ENCODE results near the gene CD84. TPM values are rescaled to one million over a fixed set of nuclear protein-coding genes. Genes with fewer than 3 reads are reported as not detected.
"Not testable (repeated sequence)": the region's sequence is repeated elsewhere in the genome, so short reads cannot be mapped to it uniquely, and the experiment has no call there.

CD84 gene
- total RNA-seq, 3 donors from 2014 or later: 3.8 to 7.3 (median 6.6) TPM

DNA sequence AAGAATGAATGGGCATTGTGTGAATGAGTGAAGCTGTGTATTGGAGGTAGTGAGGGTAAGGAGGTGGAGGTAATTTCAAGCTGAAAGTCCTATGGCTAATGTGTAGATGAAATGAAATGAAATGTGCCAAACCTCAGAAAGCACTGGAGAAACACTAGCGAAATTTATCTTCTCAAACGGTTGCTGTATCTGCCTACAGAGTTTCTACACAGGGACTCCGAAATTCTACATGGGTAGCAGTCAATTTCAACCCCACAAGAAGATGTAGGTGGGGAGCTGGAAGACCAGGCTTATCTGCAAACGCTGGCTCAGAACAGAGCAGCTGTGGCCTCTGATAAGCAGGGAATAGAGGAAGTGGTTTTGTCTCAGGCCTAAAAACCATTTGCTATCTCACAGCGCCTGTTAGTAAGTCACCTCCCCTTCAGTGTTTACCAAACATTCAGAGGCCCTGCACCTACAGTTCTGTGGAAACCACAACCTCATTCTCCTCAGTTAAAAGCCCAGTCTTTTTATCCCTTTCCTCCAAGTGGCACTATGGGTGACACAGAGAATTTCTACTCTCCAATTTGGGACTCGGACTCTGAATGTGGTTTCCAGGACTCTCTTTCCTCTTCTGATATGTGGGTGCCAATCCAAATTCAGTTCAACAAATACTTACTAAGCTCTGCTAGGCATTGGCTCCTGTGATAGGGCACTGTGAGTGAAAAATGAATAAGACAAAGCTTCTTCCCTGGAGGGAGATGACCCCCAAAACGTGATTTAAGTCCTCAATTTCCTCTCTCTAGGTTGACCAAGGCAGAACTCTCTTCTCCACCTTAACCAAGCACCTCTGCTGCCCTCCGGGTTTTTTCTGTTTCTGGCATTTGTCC lies 39.1 kb downstream of the CD84 start:
- peaks cover 2% of the 10 kb centered on the region for H3K9me3 ChIP-seq
- DNase-seq: peak in 2 of 3 donors; percentile 58 to 74
- intact Hi-C loops (cut with DNase I, micrococcal nuclease): no loop called here
- no peak overlapping the region for H3K4me3 ChIP-seq
- H3K36me3 ChIP-seq (ENCODE audit: low read depth): no peaks in the 10 kb centered on the region
- peak; percentile 87 for ATAC-seq
- TF ChIP-seq, protein P1, sequence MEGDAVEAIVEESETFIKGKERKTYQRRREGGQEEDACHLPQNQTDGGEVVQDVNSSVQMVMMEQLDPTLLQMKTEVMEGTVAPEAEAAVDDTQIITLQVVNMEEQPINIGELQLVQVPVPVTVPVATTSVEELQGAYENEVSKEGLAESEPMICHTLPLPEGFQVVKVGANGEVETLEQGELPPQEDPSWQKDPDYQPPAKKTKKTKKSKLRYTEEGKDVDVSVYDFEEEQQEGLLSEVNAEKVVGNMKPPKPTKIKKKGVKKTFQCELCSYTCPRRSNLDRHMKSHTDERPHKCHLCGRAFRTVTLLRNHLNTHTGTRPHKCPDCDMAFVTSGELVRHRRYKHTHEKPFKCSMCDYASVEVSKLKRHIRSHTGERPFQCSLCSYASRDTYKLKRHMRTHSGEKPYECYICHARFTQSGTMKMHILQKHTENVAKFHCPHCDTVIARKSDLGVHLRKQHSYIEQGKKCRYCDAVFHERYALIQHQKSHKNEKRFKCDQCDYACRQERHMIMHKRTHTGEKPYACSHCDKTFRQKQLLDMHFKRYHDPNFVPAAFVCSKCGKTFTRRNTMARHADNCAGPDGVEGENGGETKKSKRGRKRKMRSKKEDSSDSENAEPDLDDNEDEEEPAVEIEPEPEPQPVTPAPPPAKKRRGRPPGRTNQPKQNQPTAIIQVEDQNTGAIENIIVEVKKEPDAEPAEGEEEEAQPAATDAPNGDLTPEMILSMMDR (IDR thresholded peaks at IDR 0.05): no peak
- peaks cover 40% of the 10 kb centered on the region for H3K4me1 ChIP-seq (ENCODE audit: low read depth)

DNA sequence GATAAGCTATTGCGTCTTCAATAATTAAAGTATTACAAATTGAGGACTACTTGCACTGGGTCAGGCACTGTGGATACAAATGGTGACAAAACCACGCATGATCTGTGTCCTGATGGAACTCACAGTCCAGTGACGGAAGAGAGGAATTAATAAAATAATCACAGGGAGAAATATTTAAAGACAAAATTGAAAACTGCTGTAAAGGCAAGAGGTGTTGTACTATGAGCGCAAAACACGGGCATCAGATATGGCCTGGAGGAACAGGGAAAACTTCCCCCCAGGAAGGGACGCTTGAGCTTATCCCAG lies 39.7 kb downstream of the CD84 start:
- Histone ChIP-seq H3K4me1 (ENCODE audit: low read depth) (peaks cover 40% of the 10 kb centered on the region), H3K4me3 (no peak overlapping the region), H3K36me3 (ENCODE audit: low read depth) (no peaks in the 10 kb centered on the region), H3K9me3 (peaks cover 8% of the 10 kb centered on the region)
- ATAC-seq: no peak
- DNase-seq: no peak
- TF ChIP-seq, protein P1 (IDR thresholded peaks at IDR 0.05): no peak
- intact Hi-C loops (cut with DNase I, micrococcal nuclease): no loop called here

DNA sequence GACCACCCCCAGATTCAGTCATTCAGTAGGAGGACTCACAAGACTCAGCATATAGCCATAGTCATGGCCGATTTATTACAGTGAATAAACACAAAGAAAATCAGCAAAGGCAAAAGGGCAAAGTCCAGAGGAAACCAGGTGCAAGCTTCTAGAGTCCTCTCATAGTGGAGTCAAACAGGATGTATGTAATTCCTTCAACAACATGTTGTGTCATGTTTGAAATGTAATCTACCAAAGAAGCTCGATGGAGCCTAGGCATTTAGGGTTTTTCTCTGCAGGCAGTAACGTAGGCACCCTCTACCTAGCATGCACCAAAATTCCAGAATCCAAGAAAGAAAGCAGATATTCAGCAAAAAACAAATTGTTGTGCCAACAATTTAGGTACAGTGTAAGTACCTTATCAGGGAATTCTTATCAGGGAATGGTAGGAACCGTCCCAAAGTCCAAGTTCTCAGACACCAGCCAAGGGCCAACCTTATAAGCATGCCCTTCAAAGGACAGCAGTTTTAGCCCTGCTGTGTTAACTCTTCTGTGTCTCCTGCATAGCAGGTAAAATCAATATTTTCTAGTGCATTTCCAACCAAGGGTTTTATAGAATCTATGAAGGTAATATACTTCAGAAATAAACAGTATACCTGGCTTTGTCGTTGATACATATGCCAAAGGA lies 40.2 kb downstream of the CD84 start:
- ATAC-seq: peak; percentile 87
- H3K4me1 ChIP-seq (ENCODE audit: low read depth): peaks cover 40% of the 10 kb centered on the region

DNA sequence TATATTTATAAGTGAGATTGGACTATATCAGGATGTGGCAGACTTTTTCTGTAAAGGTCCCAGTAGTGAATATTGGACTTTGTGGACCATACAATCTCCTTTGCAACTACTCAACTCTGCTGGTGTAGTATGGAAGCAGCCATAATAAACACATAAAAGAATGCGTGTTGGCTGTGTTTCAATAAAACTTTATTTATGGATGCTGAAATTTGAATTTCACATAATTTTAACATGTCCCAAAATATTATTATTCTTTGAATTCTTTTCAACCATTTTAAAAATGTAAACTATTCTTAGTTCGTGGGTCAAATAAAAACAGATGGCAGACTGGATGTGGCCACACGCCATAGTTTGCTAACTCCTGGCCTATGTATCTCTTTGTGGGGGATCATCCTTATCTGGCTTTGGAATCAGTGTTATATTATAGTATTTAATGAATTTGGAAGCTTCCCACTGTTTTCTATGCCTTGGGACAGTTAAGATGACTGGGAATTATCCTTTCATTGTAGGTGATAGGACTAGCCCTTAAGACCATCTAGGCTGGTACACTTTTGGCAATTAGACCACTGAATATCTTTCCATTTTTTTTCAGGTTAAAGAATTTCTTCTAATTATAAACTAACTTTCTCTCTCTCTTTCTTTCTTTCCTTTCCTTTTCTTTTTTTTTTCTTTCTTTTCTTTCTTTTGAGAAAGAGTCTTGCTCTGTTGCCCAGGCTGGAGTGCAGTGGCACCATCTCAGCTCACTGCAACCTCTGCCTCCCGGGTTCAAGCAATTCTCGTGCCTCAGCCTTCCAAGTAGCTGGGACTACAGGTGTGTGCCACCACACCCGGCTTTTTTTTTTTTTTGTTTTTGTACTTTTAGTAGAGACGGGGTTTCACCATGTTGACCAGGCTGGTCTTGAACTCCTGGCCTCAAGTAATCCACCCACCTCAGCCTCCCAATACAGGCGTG lies 41.3 kb downstream of the CD84 start:
- Histone ChIP-seq H3K9me3 (peaks cover 15% of the 10 kb centered on the region), H3K4me3 (no peak overlapping the region), H3K4me1 (ENCODE audit: low read depth) (peaks cover 40% of the 10 kb centered on the region), H3K36me3 (ENCODE audit: low read depth) (no peaks in the 10 kb centered on the region)
- no peak for DNase-seq
- no peak for ATAC-seq
- intact Hi-C loops (cut with DNase I, micrococcal nuclease): no loop called here
- TF ChIP-seq, protein P1 (IDR thresholded peaks at IDR 0.05): no peak

More for the DNA sequence above, 40.2 kb downstream of the CD84 start:
- TF ChIP-seq, protein P1 (IDR thresholded peaks at IDR 0.05): no peak
- H3K36me3 ChIP-seq (ENCODE audit: low read depth): no peaks in the 10 kb centered on the region
- peaks cover 11% of the 10 kb centered on the region for H3K9me3 ChIP-seq
- intact Hi-C loops (cut with DNase I, micrococcal nuclease): no loop called here
- H3K4me3 ChIP-seq: no peak overlapping the region
- DNase-seq: peak in 1 of 3 donors; percentile 82

DNA sequence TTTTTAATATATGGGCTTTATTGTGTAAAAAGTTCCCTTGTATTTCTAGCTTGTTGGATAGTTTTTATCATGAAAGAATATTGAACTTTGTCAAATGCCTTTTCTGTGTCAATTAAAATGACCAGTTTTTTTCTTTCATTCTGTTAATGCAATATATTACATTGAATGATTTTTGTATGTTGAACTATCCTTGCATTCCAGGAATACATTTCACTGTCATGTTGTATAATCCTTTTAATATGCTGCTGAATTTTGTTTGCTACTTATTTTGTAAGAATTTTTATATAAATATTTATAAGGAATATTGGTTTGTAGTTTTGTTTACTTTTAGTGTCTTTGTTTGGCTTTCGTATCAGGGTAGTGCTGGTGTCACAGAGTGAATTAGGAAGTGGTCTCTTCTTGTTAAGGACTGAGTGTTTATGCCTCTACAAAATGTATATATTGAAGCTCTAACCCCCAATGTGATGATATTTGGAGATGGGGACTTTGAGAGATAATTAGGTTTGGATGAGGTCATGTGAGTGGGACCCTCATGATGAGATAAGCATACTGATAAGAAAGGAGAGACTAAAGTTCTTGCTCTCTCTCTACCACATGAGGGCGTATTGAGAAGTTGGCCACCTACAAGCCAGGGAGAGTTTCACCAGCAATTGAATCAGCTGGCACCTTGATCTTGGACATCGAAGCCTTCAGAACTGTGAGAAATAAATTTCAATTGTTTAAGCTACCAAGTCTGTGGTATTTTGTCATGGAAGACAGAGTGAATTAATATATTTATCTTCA lies 44.3 kb downstream of the CD84 start:
- Histone ChIP-seq H3K36me3 (ENCODE audit: low read depth) (no peaks in the 10 kb centered on the region), H3K4me1 (ENCODE audit: low read depth) (peaks cover 15% of the 10 kb centered on the region), H3K9me3 (peaks cover 17% of the 10 kb centered on the region), H3K4me3 (no peak overlapping the region)
- DNase-seq (no peak), ATAC-seq (no peak)
- intact Hi-C loops (cut with DNase I, micrococcal nuclease): no loop called here
- TF ChIP-seq, protein P1 (IDR thresholded peaks at IDR 0.05): no peak

DNA sequence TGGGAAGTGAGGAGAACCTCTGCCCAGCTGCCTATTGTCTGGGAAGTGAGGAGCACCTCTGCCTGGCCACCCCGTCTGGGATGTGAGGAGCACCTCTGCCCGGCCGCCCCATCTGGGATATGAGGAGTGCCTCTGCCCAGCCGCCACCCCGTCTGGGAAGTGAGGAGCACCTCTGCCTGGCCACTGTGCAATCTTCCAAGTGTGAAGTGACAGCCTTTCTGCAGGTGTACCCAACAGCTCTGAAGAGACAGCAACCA lies 46.8 kb downstream of the CD84 start:
- DNase-seq; H3K4me3 ChIP-seq; ATAC-seq; intact Hi-C loops (cut with DNase I, micrococcal nuclease); H3K4me1 ChIP-seq (ENCODE audit: low read depth); H3K36me3 ChIP-seq (ENCODE audit: low read depth): not testable (repeated sequence)
- peaks cover 17% of the 10 kb centered on the region for H3K9me3 ChIP-seq

- intact Hi-C loops (cut with DNase I, micrococcal nuclease); H3K4me3 ChIP-seq; DNase-seq; ATAC-seq; H3K4me1 ChIP-seq (ENCODE audit: low read depth); H3K36me3 ChIP-seq (ENCODE audit: low read depth): not testable (repeated sequence)
- peaks cover 17% of the 10 kb centered on the region for H3K9me3 ChIP-seq
These were observed 47.3 kb downstream of the CD84 start for GRCh38 chr1:160531809-160532556.

Data from mucosa of descending colon (tissue), 3 donors.